GM23338 (cell line): Measurements from ENCODE around the gene MAN1C1.

Experiments used
- CTCF ChIP-seq, 2 experiments: fragments of 200-600 bp in 1 of 2; sonication (generic) in 1 of 2; conservative IDR thresholded peaks; 2 replicates each; pipeline versions ENCODE4 v1.5.1 to v1.6.1; 2016 to 2017; ENCODE audit warnings: antibody characterized with exemption in 2 of 2, low read depth in 2 of 2, mild to moderate bottlenecking in 2 of 2, moderate library complexity in 1 of 2
- EZH2 ChIP-seq: fragments of 200-600 bp; sonication (generic); IDR thresholded peaks from one replicate; pipeline ENCODE4 v1.8.0; 2017; ENCODE audit warnings: antibody characterized with exemption, mild to moderate bottlenecking, low read depth; ENCODE audit not compliant: unreplicated experiment
- EZH2phosphoT487 ChIP-seq: fragments of 200-600 bp; sonication (generic); IDR thresholded peaks from one replicate; pipeline ENCODE4 v1.8.1; 2018; ENCODE audit warnings: antibody characterized with exemption; ENCODE audit not compliant: unreplicated experiment
- JUNB ChIP-seq: IDR thresholded peaks from one replicate; pipeline ENCODE4 v1.6.1; 2016; ENCODE audit warnings: antibody characterized with exemption; ENCODE audit not compliant: unreplicated experiment
- NANOG ChIP-seq: IDR thresholded peaks from 2 replicates; pipeline ENCODE4 v1.6.1; 2016; ENCODE audit warnings: antibody characterized with exemption, borderline replicate concordance
- POLR2AphosphoS5 ChIP-seq: IDR thresholded peaks from 2 replicates; pipeline ENCODE4 v1.6.1; 2016; ENCODE audit warnings: antibody characterized with exemption, low read depth
- REST ChIP-seq: IDR thresholded peaks from one replicate; pipeline ENCODE4 v1.6.1; 2018; ENCODE audit warnings: antibody characterized with exemption; ENCODE audit not compliant: unreplicated experiment

GRCh38 chr1:25648681-25649440 lies 32.3 kb downstream of the MAN1C1 start:
- TF ChIP-seq CTCF (conservative IDR thresholded peaks at IDR 0.05; ENCODE audit: low read depth in 2 of 2) (no peak), EZH2 (no peak), NANOG (no peak), POLR2AphosphoS5 (no peak), EZH2phosphoT487 (no peak), JUNB (no peak), REST (no peak)
